Lung (tissue), 12 donors: ENCODE data around the gene PRXL2C. TPM values are rescaled to one million over a fixed set of nuclear protein-coding genes. Genes with fewer than 3 reads are reported as not detected.

Source experiments
- ATAC-seq: fragments of 200-7000 bp; cut with Tn5 transposase; one replicate; pipeline ENCODE4 v1.9.1; 2020; ENCODE audit warnings: moderate number of reproducible peaks; ENCODE audit not compliant: insufficient read depth, low FRiP score
- DNase-seq, 3 donors: peaks; one replicate each; pipeline ENCODE4 v3.0.0-alpha.2; 2013 to 2017
- H3K27ac ChIP-seq, 2 donors: one replicate each; pipeline ENCODE4 v1.5.1; 2013; ENCODE audit warnings: mild to moderate bottlenecking in 2 of 2, moderate library complexity in 2 of 2, control low read depth in 1 of 2, inconsistent platforms in 1 of 2, low read depth in 1 of 2, low read length in 1 of 2
- H3K27me3 ChIP-seq, 3 donors: one replicate each; pipeline ENCODE4 v1.5.1; 2013; ENCODE audit warnings: low read length in 2 of 3; ENCODE audit not compliant: control insufficient read depth in 3 of 3, insufficient read depth in 3 of 3
- H3K36me3 ChIP-seq, 4 donors: one replicate each; pipeline ENCODE4 v1.5.1; 2013; ENCODE audit warnings: low read length in 4 of 4, mild to moderate bottlenecking in 1 of 4, moderate library complexity in 1 of 4; ENCODE audit not compliant: control insufficient read depth in 4 of 4, insufficient read depth in 4 of 4
- H3K4me1 ChIP-seq, 5 donors: one replicate each; pipeline ENCODE4 v1.5.1; 2013; ENCODE audit warnings: low read length in 5 of 5, mild to moderate bottlenecking in 2 of 5, moderate library complexity in 1 of 5; ENCODE audit not compliant: control insufficient read depth in 5 of 5, insufficient read depth in 5 of 5
- H3K4me3 ChIP-seq: one replicate; pipeline ENCODE4 v1.5.1; 2013; ENCODE audit warnings: mild to moderate bottlenecking, control low read depth, moderate library complexity
- H3K9ac ChIP-seq, 2 donors: one replicate each; pipeline ENCODE4 v1.5.1; 2013; ENCODE audit warnings: low read length in 2 of 2, control low read depth in 1 of 2; ENCODE audit not compliant: insufficient read depth in 1 of 2
- H3K9me3 ChIP-seq, 4 donors: one replicate each; pipeline ENCODE4 v1.5.1; 2013; ENCODE audit warnings: low read length in 3 of 4, mild to moderate bottlenecking in 1 of 4, moderate library complexity in 1 of 4; ENCODE audit not compliant: control insufficient read depth in 4 of 4, insufficient read depth in 3 of 4
- CTCF ChIP-seq: IDR thresholded peaks from 2 replicates; pipeline ENCODE4 v1.5.1; 2012; ENCODE audit warnings: mild to moderate bottlenecking; ENCODE audit errors: control extremely low read depth, extremely low read depth
- WGBS, 2 donors: extraction: QIAGEN DNeasy Blood & Tissue Kit; methylation state at CpG; one replicate each; pipeline ENCODE4 v1.1.7; 2013; 5-methylcytosine and 5-hydroxymethylcytosine counted together
- polyA plus RNA-seq, 2 donors: library from polyadenylated mRNA; stranded (reverse); fragments of 200-250 nt; gene quantifications; one replicate each; pipeline ENCODE4 v1.2.1, GENCODE V29; 2013
- total RNA-seq, 2 donors: library from RNA; depleted of rRNA in 1 of 2; stranded (reverse); fragments of >200 nt in 1 of 2; gene quantifications; one replicate each; pipeline ENCODE4 v1.2.1, GENCODE V29; 2014 to 2021
- donor health status: control.
- donor health status: control.
- donor health status: Bipolar disorder and iron deficiency.
- donor health status: healthy.
- donor health status: DM: yes; HTN: yes; CAD: no.

PRXL2C gene
- total and polyA plus RNA-seq, 4 donors, result 10.2 to 25.3 (median 13.2) TPM

GRCh38 chr9:96609732-96610131, 45.4 kb downstream of the PRXL2C start:
- no peak for DNase-seq
- no peak overlapping the region for H3K4me3 ChIP-seq
- no peak overlapping the region for H3K9ac ChIP-seq
- no peak overlapping the region for H3K27ac ChIP-seq
- H3K4me1 ChIP-seq, result peaks cover 0 to 12% (median 6%) of the 10 kb centered on the region in 5 donors
- H3K27me3 ChIP-seq, result no peaks in the 10 kb centered on the region
- H3K9me3 ChIP-seq, result no peaks in the 10 kb centered on the region
- ATAC-seq, result no peak
- TF ChIP-seq CTCF, result no peak
- H3K36me3 ChIP-seq, result no peaks in the 10 kb centered on the region

- 85 to 92% methylated on average over 3 of the region's 3 CpGs for WGBS, 2 donors
- TF ChIP-seq CTCF, result no peak
- no peaks in the 10 kb centered on the region for H3K9me3 ChIP-seq
- no peak for DNase-seq
- H3K27ac ChIP-seq, result no peak overlapping the region
- ATAC-seq, result no peak
- no peaks in the 10 kb centered on the region for H3K27me3 ChIP-seq
- no peak overlapping the region for H3K4me3 ChIP-seq
- H3K9ac ChIP-seq, result no peak overlapping the region
- H3K36me3 ChIP-seq, result no peaks in the 10 kb centered on the region
- H3K4me1 ChIP-seq, result peaks cover 3 to 14% (median 6%) of the 10 kb centered on the region in 5 donors
Observed at GRCh38 chr9:96607971-96608370, 47.1 kb downstream of the PRXL2C start.

GRCh38 chr9:96605328-96605727, 49.8 kb downstream of the PRXL2C start:
- DNase-seq (no peak), ATAC-seq (no peak)
- Histone ChIP-seq H3K4me3 (no peak overlapping the region), H3K4me1 (peaks cover 0 to 14% (median 3%) of the 10 kb centered on the region in 5 donors), H3K9ac (no peak overlapping the region), H3K9me3 (no peaks in the 10 kb centered on the region), H3K36me3 (no peaks in the 10 kb centered on the region), H3K27ac (no peak overlapping the region), H3K27me3 (no peaks in the 10 kb centered on the region)
- 92 to 96% methylated on average over 3 of the region's 3 CpGs for WGBS, 2 donors
- TF ChIP-seq CTCF, result no peak

GRCh38 chr9:96604004-96604319, 51.2 kb downstream of the PRXL2C start:
- H3K4me1 ChIP-seq, result peaks cover 0 to 14% (median 3%) of the 10 kb centered on the region in 5 donors
- no peaks in the 10 kb centered on the region for H3K27me3 ChIP-seq
- no peaks in the 10 kb centered on the region for H3K36me3 ChIP-seq
- peak overlapping the region in 1 of 2 donors; percentile 54 for H3K27ac ChIP-seq
- ATAC-seq (peak; percentile 66), DNase-seq (no peak)
- no peak overlapping the region for H3K4me3 ChIP-seq
- 54 to 82% methylated on average over 3 of the region's 3 CpGs for WGBS, 2 donors
- no peak for TF ChIP-seq CTCF
- no peak overlapping the region for H3K9ac ChIP-seq
- no peaks in the 10 kb centered on the region for H3K9me3 ChIP-seq
